ENCODE results near the gene KCNJ6. TPM values are rescaled to one million over a fixed set of nuclear protein-coding genes. Genes with fewer than 3 reads are reported as not detected.

Gene KCNJ6
- total RNA-seq, 1 donor from 2014 or later = 0.64 TPM

- H3K27ac ChIP-seq = no peak overlapping the region
- intact Hi-C loops (cut with DNase I) = no loop called here
- no peaks in the 10 kb centered on the region for H3K9me3 ChIP-seq
- peaks cover 4 to 9% of the 10 kb centered on the region in 2 donors for H3K4me1 ChIP-seq
- DNase-seq (ENCODE audit: low spot score in 2 of 2) = no peak
- no peaks in the 10 kb centered on the region for H3K36me3 ChIP-seq
- no peak for TF ChIP-seq CTCF (IDR thresholded peaks at IDR 0.05)
- H3K4me3 ChIP-seq = no peak overlapping the region
- no peaks in the 10 kb centered on the region for H3K27me3 ChIP-seq
Measured at GRCh38 chr21:37796011-37796410, 120.2 kb downstream of the KCNJ6 start.

- Histone ChIP-seq H3K9me3 (peaks cover 0 to under 1% of the 10 kb centered on the region in 2 donors), H3K27me3 (no peaks in the 10 kb centered on the region), H3K27ac (no peak overlapping the region), H3K4me1 (peaks cover 4 to 9% of the 10 kb centered on the region in 2 donors), H3K36me3 (no peaks in the 10 kb centered on the region), H3K4me3 (no peak overlapping the region)
- no peak for DNase-seq (ENCODE audit: low spot score in 2 of 2)
- TF ChIP-seq CTCF (IDR thresholded peaks at IDR 0.05) = no peak
- intact Hi-C loops (cut with DNase I) = no loop called here
Measured at GRCh38 chr21:37793660-37794059, 122.6 kb downstream of the KCNJ6 start.

GRCh38 chr21:37792046-37792445 is 124.2 kb downstream of the KCNJ6 start:
- H3K27me3 ChIP-seq = no peaks in the 10 kb centered on the region
- no peak overlapping the region for H3K27ac ChIP-seq
- H3K4me1 ChIP-seq = peaks cover 4 to 9% of the 10 kb centered on the region in 2 donors
- H3K9me3 ChIP-seq = peaks cover 0 to 3% of the 10 kb centered on the region in 2 donors
- no peak overlapping the region for H3K4me3 ChIP-seq
- intact Hi-C loops (cut with DNase I) = no loop called here
- TF ChIP-seq CTCF (IDR thresholded peaks at IDR 0.05) = no peak
- DNase-seq (ENCODE audit: low spot score in 2 of 2) = no peak
- H3K36me3 ChIP-seq = no peaks in the 10 kb centered on the region

GRCh38 chr21:37790905-37791304 is 125.4 kb downstream of the KCNJ6 start:
- DNase-seq (ENCODE audit: low spot score in 2 of 2) = no peak
- TF ChIP-seq CTCF (IDR thresholded peaks at IDR 0.05) = no peak
- H3K36me3 ChIP-seq = no peaks in the 10 kb centered on the region
- peaks cover 4 to 9% of the 10 kb centered on the region in 2 donors for H3K4me1 ChIP-seq
- intact Hi-C loops (cut with DNase I) = no loop called here
- peaks cover 0 to 3% of the 10 kb centered on the region in 2 donors for H3K9me3 ChIP-seq
- no peaks in the 10 kb centered on the region for H3K27me3 ChIP-seq
- H3K27ac ChIP-seq = peak overlapping the region; percentile 26 to 48
- no peak overlapping the region for H3K4me3 ChIP-seq

GRCh38 chr21:37788503-37788902 is 127.8 kb downstream of the KCNJ6 start:
- H3K27ac ChIP-seq = no peak overlapping the region
- H3K9me3 ChIP-seq = peaks cover 0 to 3% of the 10 kb centered on the region in 2 donors
- H3K36me3 ChIP-seq = no peaks in the 10 kb centered on the region
- DNase-seq (ENCODE audit: low spot score in 2 of 2) = no peak
- intact Hi-C loops (cut with DNase I) = no loop called here
- H3K27me3 ChIP-seq = no peaks in the 10 kb centered on the region
- H3K4me3 ChIP-seq = no peak overlapping the region
- no peak for TF ChIP-seq CTCF (IDR thresholded peaks at IDR 0.05)
- peaks cover 4 to 9% of the 10 kb centered on the region in 2 donors for H3K4me1 ChIP-seq

- Histone ChIP-seq H3K27me3 (no peaks in the 10 kb centered on the region), H3K9me3 (peaks cover 0 to 3% of the 10 kb centered on the region in 2 donors), H3K36me3 (no peaks in the 10 kb centered on the region), H3K27ac (peak overlapping the region; percentile 48 to 52), H3K4me3 (no peak overlapping the region), H3K4me1 (peaks cover 4 to 9% of the 10 kb centered on the region in 2 donors)
- no peak for DNase-seq (ENCODE audit: low spot score in 2 of 2)
- intact Hi-C loops (cut with DNase I) = no loop called here
- TF ChIP-seq CTCF (IDR thresholded peaks at IDR 0.05) = no peak
Measured at GRCh38 chr21:37787456-37787855, 128.8 kb downstream of the KCNJ6 start.

All from ascending aorta (tissue), 2 donors.